ENCODE data around the gene KDELR1. TPM values are rescaled to one million over a fixed set of nuclear protein-coding genes. Genes with fewer than 3 reads are reported as not detected.

The KDELR1 gene
- total and polyA plus RNA-seq, 2 of the 13 experiments (the other 11 are each of a cell fraction or from before 2014, with no cell fraction given): 134 to 185 TPM

- TF ChIP-seq ZNF800 (CRISPR knock-in tag; IDR thresholded peaks at IDR 0.05): no peak
- no peak for TF ChIP-seq ZNF770 (CRISPR knock-in tag; IDR thresholded peaks at IDR 0.05)
- TF ChIP-seq ZNF597 (CRISPR knock-in tag; IDR thresholded peaks at IDR 0.05): no peak
- no peak for TF ChIP-seq TEF (CRISPR knock-in tag; IDR thresholded peaks at IDR 0.05)
- no peak for TF ChIP-seq CREB1 (IDR thresholded peaks at IDR 0.05)
- no peak for TF ChIP-seq CREB1 (CRISPR knock-in tag; IDR thresholded peaks at IDR 0.05)
- TF ChIP-seq HNF1B (CRISPR knock-in tag; IDR thresholded peaks at IDR 0.05): no peak; the same call in 1 of the 2 replicates
- TF ChIP-seq ZFX (CRISPR knock-in tag; IDR thresholded peaks at IDR 0.05; ENCODE audit: low read depth): peak; percentile 91
- no peak for TF ChIP-seq STAG1 (CRISPR knock-in tag; IDR thresholded peaks at IDR 0.05)
- TF ChIP-seq ZNF232 (CRISPR knock-in tag; IDR thresholded peaks at IDR 0.05; ENCODE audit: borderline replicate concordance): no peak
- no peak for TF ChIP-seq CCDC6 (CRISPR knock-in tag; IDR thresholded peaks at IDR 0.05)
- TF ChIP-seq TAF1 (CRISPR knock-in tag; IDR thresholded peaks at IDR 0.05): no peak
- no peak for TF ChIP-seq ZMAT5 (CRISPR knock-in tag; IDR thresholded peaks at IDR 0.05; ENCODE audit: borderline replicate concordance, low read depth)
- no peak for TF ChIP-seq HOXA5 (CRISPR knock-in tag; IDR thresholded peaks at IDR 0.05)
- no peak for TF ChIP-seq ZNF280D (CRISPR knock-in tag; IDR thresholded peaks at IDR 0.05)
- no peak for TF ChIP-seq KLF9 (CRISPR knock-in tag; IDR thresholded peaks at IDR 0.05; ENCODE audit: low read depth)
- peak; percentile 99 for TF ChIP-seq ZNF143 (CRISPR knock-in tag; IDR thresholded peaks at IDR 0.05)
- no peak for TF ChIP-seq PRPF4 (IDR thresholded peaks at IDR 0.05; ENCODE audit: low read depth, low read length, poor library complexity, severe bottlenecking)
Observed at GRCh38 chr19:48362716-48363499, 28.4 kb downstream of the KDELR1 start (continued).

Data from HepG2 (cell line).